GM03348 (cell line): ENCODE data around the gene LIMS2.

ENCODE experiments used
- DNase-seq: peaks from one replicate; pipeline ENCODE4 v3.0.0; 2012; ENCODE audit warnings: low spot score

LIMS2 gene

DNA sequence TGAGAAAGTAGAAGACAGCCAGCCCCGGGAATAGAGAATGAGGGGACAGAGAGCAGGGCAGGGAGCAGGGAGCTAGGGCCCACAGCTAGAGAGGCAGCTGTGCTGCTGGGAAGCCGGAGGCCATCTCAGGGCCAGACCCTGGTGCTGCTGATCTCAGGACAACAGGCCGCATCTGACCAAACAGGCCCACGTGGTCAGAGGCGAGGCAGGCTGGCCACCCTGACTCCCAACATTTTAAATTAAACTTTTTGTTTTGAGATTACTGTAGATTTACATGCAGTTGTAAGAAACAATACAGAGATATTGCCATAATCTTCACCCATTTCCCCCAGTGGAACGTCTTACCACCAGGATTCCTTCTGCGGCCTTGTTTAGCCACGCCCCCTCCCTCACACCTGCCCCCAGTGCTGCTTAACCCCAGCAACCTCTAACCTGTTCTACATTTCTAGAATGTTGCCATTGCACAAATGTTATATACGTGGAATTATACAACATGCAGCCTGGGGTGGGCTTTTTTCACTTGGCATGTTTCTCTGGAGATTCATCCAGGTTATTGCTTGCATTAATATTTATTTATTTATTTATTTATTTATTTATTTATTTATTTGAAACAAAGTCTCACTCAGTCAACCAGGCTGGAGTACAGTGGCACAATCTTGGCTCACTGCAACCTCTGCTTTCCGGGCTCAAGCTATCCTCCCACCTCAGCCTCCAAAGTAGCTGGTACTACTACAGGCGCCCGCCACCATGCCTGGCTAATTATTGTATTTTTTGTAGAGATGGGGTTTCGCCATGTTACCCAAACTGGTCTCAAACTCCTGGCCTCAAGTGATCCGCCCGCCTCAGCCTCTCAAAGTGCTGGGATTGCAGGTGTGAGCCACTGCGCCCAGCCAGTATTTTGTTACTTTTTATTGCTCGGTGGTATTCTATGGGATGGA, 78.0 kb downstream of the LIMS2 start:
- no peak for DNase-seq

DNA sequence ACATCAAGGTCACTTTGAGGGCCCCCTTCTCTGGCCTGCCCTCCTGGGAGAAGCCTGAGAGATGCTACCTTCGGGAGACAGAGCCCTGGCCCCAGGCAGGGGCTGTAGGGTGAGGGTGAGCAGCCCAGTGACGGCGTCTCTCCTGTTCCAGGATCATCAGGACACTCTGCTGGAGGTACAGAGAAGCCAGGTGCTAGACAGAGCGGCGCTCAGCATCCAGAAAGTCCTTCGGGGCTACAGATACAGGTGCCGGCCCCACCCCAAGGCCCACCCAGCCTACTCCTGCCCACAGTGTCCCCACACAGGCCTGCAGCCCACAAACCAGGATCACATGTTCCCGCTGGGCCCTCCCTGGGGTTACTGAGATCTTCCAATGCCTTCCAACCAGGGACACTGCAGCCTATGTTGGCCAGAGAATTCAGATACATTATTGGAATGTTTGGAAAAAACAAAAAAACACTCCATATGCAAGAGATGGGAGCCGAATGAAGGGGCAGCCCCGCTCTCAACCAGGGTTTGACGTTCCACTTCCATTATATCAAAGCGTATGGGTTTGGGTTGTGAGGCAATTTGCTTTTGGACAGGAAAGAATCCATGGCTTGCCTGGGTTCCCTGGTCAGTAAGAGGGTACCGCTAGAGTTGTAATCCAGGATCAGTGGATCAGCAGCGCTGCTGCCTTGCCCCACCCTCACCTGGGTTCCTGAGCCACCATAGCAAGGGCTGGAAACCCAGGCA, 78.9 kb downstream of the LIMS2 start:
- no peak for DNase-seq

DNA sequence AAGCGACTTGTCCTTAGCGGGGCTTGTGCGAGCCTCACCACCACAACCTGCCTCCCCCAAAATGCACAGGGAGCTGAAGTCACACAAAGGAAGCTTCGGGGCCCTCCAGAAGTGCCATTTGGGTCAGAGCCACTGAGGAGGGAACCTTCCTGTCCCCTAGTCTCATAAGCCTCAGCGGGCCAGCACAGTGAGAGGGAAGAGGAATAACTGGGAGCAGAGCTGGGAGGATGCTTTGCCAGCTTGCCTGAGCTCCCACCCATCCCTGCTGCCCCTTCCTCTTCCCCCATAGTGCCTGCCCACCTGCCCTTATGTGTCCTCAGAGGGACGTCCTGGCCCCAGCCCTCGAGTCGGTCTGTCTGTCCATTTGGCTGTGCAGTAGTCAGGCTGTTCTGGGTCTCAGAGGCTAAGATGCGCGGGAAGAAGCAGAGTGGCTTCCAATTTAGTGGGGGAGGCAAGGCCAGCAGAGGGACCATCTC, 81.2 kb downstream of the LIMS2 start:
- no peak for DNase-seq

DNA sequence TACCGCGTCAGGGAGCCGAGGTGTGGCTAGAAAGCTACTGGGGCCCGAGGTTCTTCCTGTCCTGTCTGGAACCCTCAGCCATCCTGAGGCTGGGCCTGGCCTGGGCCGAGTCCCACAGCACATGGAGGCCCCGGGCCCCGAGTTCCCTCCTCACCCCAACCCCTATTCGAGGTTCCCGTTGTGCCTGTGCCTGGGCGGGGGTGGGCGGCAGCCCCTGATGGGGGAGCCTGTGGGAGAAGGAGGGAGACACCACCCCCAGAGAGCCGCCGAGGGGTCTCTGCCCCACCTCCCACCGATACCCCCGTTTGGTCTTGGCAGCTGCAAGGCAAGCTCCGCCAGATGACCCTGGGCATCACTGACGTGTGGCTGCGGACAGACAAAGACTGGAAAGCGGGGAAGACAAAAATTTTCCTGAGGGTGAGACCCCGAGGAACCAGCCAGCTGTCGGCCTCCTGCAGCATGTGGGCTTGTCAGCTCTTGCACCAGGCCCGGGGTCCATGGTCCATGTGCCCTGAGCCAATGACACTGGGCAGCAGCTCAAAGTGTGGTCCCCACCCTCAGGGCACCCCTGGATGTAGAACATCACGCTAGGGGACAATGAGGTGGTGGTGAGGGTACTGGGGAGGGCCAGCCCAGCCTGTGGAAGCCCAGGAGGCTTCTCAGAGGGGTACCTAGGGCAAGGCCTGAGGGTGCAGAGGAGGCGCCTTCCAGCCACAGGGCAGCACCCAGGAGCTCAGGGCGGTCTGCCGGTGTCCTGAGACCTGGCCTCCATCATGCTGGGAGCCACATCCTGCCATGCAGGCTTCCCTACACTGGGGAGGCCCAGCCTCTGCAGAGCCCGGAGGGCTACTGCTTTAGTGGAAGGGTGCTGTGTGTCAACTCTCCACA, 81.9 kb downstream of the LIMS2 start:
- no peak for DNase-seq

DNA sequence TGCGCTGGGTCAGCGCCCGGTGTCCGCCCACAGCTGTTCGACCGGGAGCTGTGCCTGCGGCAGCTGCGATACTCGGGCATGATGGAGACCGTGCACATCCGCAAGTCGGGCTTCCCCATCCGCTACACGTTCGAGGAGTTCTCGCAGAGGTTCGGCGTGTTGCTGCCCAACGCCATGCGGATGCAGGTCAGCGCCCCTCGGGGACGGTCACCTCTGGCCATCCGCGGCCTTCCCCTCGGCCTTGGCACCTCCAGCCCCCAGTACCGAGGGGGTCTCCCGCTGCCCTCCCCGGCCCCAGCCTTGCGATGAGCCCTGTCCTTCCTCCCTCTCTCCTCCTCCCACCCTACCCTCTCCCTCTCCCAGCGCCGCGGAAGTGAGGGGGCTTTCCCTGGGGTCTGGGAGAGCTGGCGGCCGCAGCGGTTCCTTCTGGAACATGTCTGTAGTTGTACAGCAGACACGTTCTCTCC, 82.5 kb downstream of the LIMS2 start:
- no peak for DNase-seq

DNA sequence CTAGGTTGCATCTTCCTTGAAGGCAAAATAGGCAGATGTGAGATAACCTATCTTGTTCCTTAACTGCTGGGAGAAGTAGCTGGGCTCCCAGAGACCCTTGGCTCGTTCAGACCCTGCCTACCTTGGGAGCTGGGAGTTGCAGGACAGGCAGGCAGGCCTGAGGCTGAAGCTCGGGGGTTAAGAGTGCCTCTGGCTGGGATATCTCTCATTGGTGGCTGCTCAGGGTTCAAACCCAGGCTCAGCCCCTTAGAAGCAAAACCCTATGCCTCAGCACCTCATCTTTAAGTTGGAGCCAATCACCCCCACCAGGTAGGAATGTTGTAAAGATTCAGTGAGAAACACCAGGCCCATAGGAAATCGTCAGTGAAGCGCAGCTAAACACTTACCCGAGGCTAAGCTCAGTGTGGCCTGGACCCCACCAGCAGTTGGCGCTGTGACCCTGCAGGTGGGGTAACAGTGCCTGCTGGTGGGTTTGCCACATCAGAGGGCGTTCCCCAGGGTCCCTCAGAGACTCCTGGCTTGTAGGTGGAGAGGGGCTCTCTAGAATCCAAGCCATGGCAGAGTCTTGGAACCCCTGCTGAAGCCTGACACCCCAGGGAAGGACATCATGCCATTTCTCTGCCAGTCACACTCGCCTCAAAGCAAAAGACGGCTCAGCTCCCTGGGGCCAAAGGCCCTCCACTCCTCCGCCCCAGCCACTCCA, 84.0 kb downstream of the LIMS2 start:
- peak; percentile 85 for DNase-seq

DNA sequence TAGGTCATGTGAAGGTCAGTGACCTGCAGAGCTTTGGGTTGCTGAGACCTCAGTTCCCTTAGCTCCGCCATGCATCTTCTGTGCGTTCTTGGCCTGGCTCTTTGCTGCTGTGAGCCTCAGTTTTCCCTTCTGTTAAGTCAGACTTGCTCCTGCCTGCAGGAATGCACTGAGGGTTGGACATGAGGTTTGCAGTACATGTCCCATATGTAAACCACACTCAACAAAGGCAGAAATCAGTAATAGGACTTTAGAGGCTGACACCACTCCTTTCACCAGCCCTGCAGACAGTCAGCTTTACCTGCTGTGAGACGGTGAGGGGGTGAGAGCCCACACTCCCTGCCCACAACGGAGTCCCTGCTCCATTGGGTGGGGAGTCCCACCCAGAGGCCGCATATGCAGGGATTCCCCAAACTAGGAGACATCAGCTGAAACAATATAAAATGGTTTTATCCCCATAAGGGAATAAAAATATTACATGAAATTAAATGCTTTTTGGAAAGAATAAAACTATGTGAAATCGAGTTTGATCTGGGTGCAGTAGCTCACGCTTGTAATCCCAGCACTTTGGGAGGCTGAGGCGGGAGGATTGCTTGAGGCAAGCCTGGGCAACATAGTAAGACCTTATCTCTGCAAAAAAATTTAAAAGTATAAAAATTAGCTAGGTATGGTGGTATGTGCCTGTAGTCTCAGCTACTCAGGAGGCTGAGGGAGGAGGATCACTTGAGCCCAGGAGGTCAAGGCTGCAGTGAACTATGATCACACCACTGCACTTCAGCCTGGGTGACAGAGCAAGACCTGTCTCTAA, 84.7 kb downstream of the LIMS2 start:
- no peak for DNase-seq

DNA sequence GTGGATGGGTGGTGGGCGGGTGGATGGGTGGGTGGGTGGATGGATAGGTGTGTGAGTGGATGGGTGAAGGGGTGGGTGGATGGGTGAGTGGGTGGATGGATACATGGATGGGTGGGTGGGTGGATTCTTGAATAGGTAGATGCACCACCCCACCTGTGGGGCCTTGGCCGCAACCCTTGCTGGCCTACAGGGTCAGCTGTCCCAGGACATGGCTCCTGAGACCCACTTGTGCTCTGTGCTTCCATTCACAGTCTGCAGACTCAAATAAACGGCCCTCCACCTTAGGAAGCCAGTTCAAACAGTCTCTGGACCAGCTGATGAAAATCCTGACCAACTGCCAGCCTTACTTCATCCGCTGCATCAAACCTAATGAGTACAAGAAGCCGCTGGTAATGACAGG, 85.5 kb downstream of the LIMS2 start:
- DNase-seq = no peak

DNA sequence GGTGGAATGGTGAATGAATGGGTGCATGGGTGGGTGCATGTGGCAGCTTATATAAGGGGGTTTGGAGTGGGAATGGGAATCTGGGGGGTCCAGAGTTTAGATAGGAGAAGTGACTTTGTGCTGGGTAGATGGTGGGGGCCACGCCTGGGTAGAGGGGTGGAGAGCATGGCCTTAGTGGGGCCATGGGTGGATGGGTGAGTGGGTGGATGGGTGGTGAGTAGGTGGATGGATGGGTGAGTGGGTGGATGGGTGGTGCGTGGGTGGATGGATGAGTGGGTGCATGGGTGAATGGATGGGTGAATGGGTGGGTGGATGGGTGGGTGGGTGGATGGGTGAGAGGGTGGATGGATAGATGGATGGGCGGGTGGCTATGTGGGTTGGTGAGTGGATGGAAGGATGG, 86.0 kb downstream of the LIMS2 start:
- no peak for DNase-seq
